ENCODE data around the gene DLG4. TPM values are rescaled to one million over a fixed set of nuclear protein-coding genes. Genes with fewer than 3 reads are reported as not detected.

The DLG4 gene
- polyA plus RNA-seq, 1 donor from 2014 or later: 0.38 TPM

GRCh38 chr17:7217113-7217987 is 2.3 kb downstream of the DLG4 start:
- H3K27me3 Mint-ChIP-seq: peaks cover 7% of the 10 kb centered on the region
- H3K27ac Mint-ChIP-seq: peak overlapping the region in 2 of 3 donors; percentile 71 to 73
- H3K9me3 Mint-ChIP-seq: no peaks in the 10 kb centered on the region
- H3K36me3 Mint-ChIP-seq: no peaks in the 10 kb centered on the region
- peak overlapping the region in 3 of 4 donors; percentile 70 to 93 (median 71) for H3K4me3 Mint-ChIP-seq
- peaks cover 28 to 36% (median 35%) of the 10 kb centered on the region in 3 donors for H3K4me1 Mint-ChIP-seq

- Mint-ChIP-seq H3K4me3 (peak overlapping the region in 2 of 4 donors; percentile 37 to 77), H3K36me3 (no peaks in the 10 kb centered on the region), H3K9me3 (no peaks in the 10 kb centered on the region), H3K27me3 (peaks cover 9% of the 10 kb centered on the region), H3K4me1 (peaks cover 31 to 40% (median 35%) of the 10 kb centered on the region in 3 donors), H3K27ac (peak overlapping the region in 2 of 3 donors; percentile 71 to 73)
Measured at GRCh38 chr17:7216242-7217112, 3.2 kb downstream of the DLG4 start.

- H3K4me3 Mint-ChIP-seq: peak overlapping the region in 1 of 4 donors; percentile 37
- peak overlapping the region in 1 of 3 donors; percentile 71 for H3K27ac Mint-ChIP-seq
- H3K9me3 Mint-ChIP-seq: no peaks in the 10 kb centered on the region
- peaks cover 9% of the 10 kb centered on the region for H3K27me3 Mint-ChIP-seq
- peaks cover 24 to 36% (median 33%) of the 10 kb centered on the region in 3 donors for H3K4me1 Mint-ChIP-seq
- H3K36me3 Mint-ChIP-seq: no peaks in the 10 kb centered on the region
Measured at GRCh38 chr17:7215652-7216180, 3.9 kb downstream of the DLG4 start.

- Mint-ChIP-seq H3K36me3 (no peaks in the 10 kb centered on the region), H3K4me1 (peaks cover 19 to 36% (median 28%) of the 10 kb centered on the region in 3 donors)
Measured at GRCh38 chr17:7215136-7215638, 4.4 kb downstream of the DLG4 start.

GRCh38 chr17:7214300-7215135 is 5.1 kb downstream of the DLG4 start:
- Mint-ChIP-seq H3K36me3 (no peaks in the 10 kb centered on the region), H3K4me1 (peaks cover 16 to 34% (median 26%) of the 10 kb centered on the region in 3 donors), H3K27me3 (peaks cover 8% of the 10 kb centered on the region), H3K4me3 (peak overlapping the region; percentile 92 to 96 (median 94)), H3K9me3 (no peaks in the 10 kb centered on the region), H3K27ac (peak overlapping the region; percentile 98 to 99 (median 98))

More at GRCh38 chr17:7215136-7215638, 4.4 kb downstream of the DLG4 start:
- Mint-ChIP-seq H3K4me3 (peak overlapping the region; percentile 92 to 96 (median 94)), H3K9me3 (no peaks in the 10 kb centered on the region), H3K27me3 (peaks cover 9% of the 10 kb centered on the region), H3K27ac (peak overlapping the region; percentile 98 to 99 (median 98))

- Mint-ChIP-seq H3K27me3 (peaks cover 7% of the 10 kb centered on the region), H3K4me3 (peak overlapping the region; percentile 92 to 96 (median 94)), H3K9me3 (no peaks in the 10 kb centered on the region), H3K27ac (peak overlapping the region; percentile 98 to 99 (median 98)), H3K4me1 (peaks cover 14 to 30% (median 21%) of the 10 kb centered on the region in 3 donors), H3K36me3 (no peaks in the 10 kb centered on the region)
Measured at GRCh38 chr17:7213895-7214299, 5.7 kb downstream of the DLG4 start.

- H3K27ac Mint-ChIP-seq: peak overlapping the region in 1 of 3 donors; percentile 89
- H3K36me3 Mint-ChIP-seq: no peaks in the 10 kb centered on the region
- H3K27me3 Mint-ChIP-seq: peaks cover 6% of the 10 kb centered on the region
- no peaks in the 10 kb centered on the region for H3K9me3 Mint-ChIP-seq
- H3K4me1 Mint-ChIP-seq: peaks cover 14 to 22% (median 16%) of the 10 kb centered on the region in 3 donors
- peak overlapping the region in 1 of 4 donors; percentile 76 for H3K4me3 Mint-ChIP-seq
Measured at GRCh38 chr17:7211491-7212273, 8.0 kb downstream of the DLG4 start.

GRCh38 chr17:7208754-7209460 is 10.7 kb downstream of the DLG4 start:
- Mint-ChIP-seq H3K27ac (peak overlapping the region in 1 of 3 donors; percentile 26), H3K36me3 (peaks cover 2% of the 10 kb centered on the region), H3K9me3 (no peaks in the 10 kb centered on the region), H3K27me3 (peaks cover 3% of the 10 kb centered on the region), H3K4me1 (peaks cover 24 to 26% (median 25%) of the 10 kb centered on the region in 3 donors), H3K4me3 (peak overlapping the region in 2 of 4 donors; percentile 45 to 52)

- Mint-ChIP-seq H3K4me1 (peaks cover 18 to 21% (median 21%) of the 10 kb centered on the region in 3 donors), H3K36me3 (peaks cover 2% of the 10 kb centered on the region), H3K9me3 (no peaks in the 10 kb centered on the region), H3K4me3 (no peak overlapping the region), H3K27ac (peak overlapping the region in 1 of 3 donors; percentile 26), H3K27me3 (peaks cover 2% of the 10 kb centered on the region)
Measured at GRCh38 chr17:7208027-7208571, 11.5 kb downstream of the DLG4 start.

- Mint-ChIP-seq H3K27me3 (peaks cover 2% of the 10 kb centered on the region), H3K4me1 (peaks cover 18 to 23% (median 21%) of the 10 kb centered on the region in 3 donors), H3K36me3 (peaks cover 2% of the 10 kb centered on the region), H3K9me3 (no peaks in the 10 kb centered on the region), H3K4me3 (peak overlapping the region in 2 of 4 donors; percentile 28 to 40), H3K27ac (peak overlapping the region in 2 of 3 donors; percentile 25 to 30)
Measured at GRCh38 chr17:7207120-7208001, 12.3 kb downstream of the DLG4 start.

- Mint-ChIP-seq H3K4me1 (peaks cover 17 to 18% (median 18%) of the 10 kb centered on the region in 3 donors), H3K27ac (peak overlapping the region; percentile 92 to 98 (median 98)), H3K4me3 (peak overlapping the region; percentile 84 to 97 (median 90)), H3K9me3 (no peaks in the 10 kb centered on the region), H3K27me3 (no peaks in the 10 kb centered on the region), H3K36me3 (peaks cover 2% of the 10 kb centered on the region)
Measured at GRCh38 chr17:7205561-7205960, 14.1 kb downstream of the DLG4 start.
